Duodenal mucosa (tissue), 2 donors: Measurements from ENCODE around the gene MYLK.

Source experiments
- H3K27ac ChIP-seq: one replicate; pipeline ENCODE4 v1.7.0; 2013; ENCODE audit warnings: low read depth, low read length
- H3K27me3 ChIP-seq, 2 donors: one replicate each; pipeline ENCODE4 v1.7.0; 2013; ENCODE audit warnings: low read length in 2 of 2, control low read depth in 1 of 2; ENCODE audit not compliant: insufficient read depth in 2 of 2, control insufficient read depth in 1 of 2
- H3K36me3 ChIP-seq, 2 donors: one replicate each; pipeline ENCODE4 v1.7.0; 2013; ENCODE audit warnings: low read length in 2 of 2, control low read depth in 1 of 2; ENCODE audit not compliant: insufficient read depth in 2 of 2, control insufficient read depth in 1 of 2
- H3K4me1 ChIP-seq, 2 donors: one replicate each; pipeline ENCODE4 v1.7.0; 2013; ENCODE audit warnings: low read length in 2 of 2, control low read depth in 1 of 2; ENCODE audit not compliant: insufficient read depth in 2 of 2, control insufficient read depth in 1 of 2
- H3K4me3 ChIP-seq, 2 donors: one replicate each; pipeline ENCODE4 v1.7.0; 2013; ENCODE audit warnings: low read length in 2 of 2, low read depth in 1 of 2
- H3K9ac ChIP-seq, 2 donors: one replicate each; pipeline ENCODE4 v1.7.0; 2013; ENCODE audit warnings: low read length in 2 of 2, low read depth in 1 of 2
- H3K9me3 ChIP-seq, 2 donors: one replicate each; pipeline ENCODE4 v1.7.0; 2013; ENCODE audit warnings: low read length in 2 of 2, control low read depth in 1 of 2; ENCODE audit not compliant: control insufficient read depth in 1 of 2

Gene MYLK

GRCh38 chr3:123629747-123630047, 254.4 kb downstream of the MYLK start:
- H3K9me3 ChIP-seq: no peaks in the 10 kb centered on the region
- H3K27me3 ChIP-seq: no peaks in the 10 kb centered on the region
- no peaks in the 10 kb centered on the region for H3K36me3 ChIP-seq
- H3K4me1 ChIP-seq: no peaks in the 10 kb centered on the region
- H3K27ac ChIP-seq: no peak overlapping the region
- no peak overlapping the region for H3K4me3 ChIP-seq
- no peak overlapping the region for H3K9ac ChIP-seq

GRCh38 chr3:123628996-123629746, 255.0 kb downstream of the MYLK start:
- no peak overlapping the region for H3K27ac ChIP-seq
- H3K9me3 ChIP-seq: no peaks in the 10 kb centered on the region
- H3K4me1 ChIP-seq: no peaks in the 10 kb centered on the region
- H3K36me3 ChIP-seq: no peaks in the 10 kb centered on the region
- H3K4me3 ChIP-seq: no peak overlapping the region
- no peaks in the 10 kb centered on the region for H3K27me3 ChIP-seq
- H3K9ac ChIP-seq: no peak overlapping the region

DNA sequence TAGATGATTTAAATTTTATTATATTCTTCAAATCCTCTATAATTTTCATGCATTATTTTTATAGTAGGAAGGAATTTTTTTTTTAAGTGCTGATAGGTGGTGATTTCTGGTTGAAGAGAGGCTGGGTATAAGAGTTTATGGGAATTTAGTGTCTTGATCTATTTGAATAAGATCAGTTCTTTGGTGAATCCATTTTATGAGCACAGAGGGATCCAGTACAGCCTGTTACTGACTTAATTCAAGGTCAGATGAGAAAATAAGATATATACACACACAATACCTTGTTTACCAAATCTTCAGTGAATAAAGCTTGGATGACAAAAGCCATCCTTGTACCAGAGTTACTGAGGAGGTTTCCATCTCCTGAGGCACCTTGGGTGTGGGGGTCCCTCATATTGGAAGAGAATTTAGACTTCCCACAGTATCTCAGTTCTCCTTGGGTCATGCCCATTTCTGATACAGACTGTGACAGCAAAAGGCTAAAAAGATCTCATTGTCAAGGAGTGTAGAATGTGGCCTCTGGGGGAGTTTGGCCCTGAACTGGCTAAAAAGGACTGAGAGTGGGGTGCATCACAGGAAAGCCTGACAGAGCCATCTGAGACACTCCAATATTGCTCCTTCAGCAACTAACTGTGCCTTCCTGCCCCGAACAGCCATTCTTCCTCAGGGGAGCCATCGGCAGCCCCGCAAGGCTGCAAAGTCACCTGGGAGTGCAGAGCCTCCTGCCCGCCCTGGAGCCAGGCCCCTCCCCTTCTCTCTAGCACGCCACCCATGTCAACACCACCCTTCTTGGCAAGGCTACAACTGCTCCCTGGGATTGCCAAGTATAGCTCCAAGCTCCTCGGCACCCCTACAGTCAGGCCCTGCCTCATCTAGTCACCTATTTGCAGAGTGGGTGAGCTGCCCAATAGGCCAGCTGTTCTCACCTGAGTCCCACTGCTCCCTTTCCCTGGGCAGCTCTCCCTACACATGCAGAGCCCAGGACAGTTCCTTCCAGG, 256.2 kb downstream of the MYLK start:
- H3K4me1 ChIP-seq: no peaks in the 10 kb centered on the region
- H3K9ac ChIP-seq: no peak overlapping the region
- H3K27ac ChIP-seq: no peak overlapping the region
- H3K36me3 ChIP-seq: no peaks in the 10 kb centered on the region
- H3K27me3 ChIP-seq: no peaks in the 10 kb centered on the region
- no peaks in the 10 kb centered on the region for H3K9me3 ChIP-seq
- H3K4me3 ChIP-seq: no peak overlapping the region

DNA sequence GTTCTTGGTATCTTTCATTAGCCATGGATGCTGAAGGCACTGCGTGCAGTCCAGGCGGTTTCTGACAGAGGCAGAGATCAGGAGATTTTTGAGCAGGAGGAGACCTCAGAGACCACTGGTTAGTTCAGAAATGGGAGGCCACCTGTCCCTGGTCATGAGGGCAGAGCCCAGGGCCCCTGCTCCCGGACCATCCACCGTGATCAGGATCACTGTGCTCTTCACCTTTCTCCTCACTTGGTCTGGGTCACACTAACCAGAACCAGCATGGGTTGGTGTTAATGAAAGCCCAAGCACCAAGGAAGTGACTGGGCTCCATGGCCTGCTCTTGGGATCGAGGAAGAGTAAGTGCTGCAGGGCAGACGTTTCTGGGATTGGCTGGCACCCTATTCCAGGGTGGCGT, 257.3 kb downstream of the MYLK start:
- no peaks in the 10 kb centered on the region for H3K36me3 ChIP-seq

GRCh38 chr3:123624302-123624701, 259.8 kb downstream of the MYLK start:
- Histone ChIP-seq H3K27ac (no peak overlapping the region), H3K9me3 (no peaks in the 10 kb centered on the region), H3K4me3 (no peak overlapping the region)

More for the DNA sequence above, 257.3 kb downstream of the MYLK start:
- H3K27ac ChIP-seq: no peak overlapping the region
- no peak overlapping the region for H3K4me3 ChIP-seq
- peaks cover 0 to 1% of the 10 kb centered on the region in 2 donors for H3K4me1 ChIP-seq
- no peak overlapping the region for H3K9ac ChIP-seq
- H3K27me3 ChIP-seq: no peaks in the 10 kb centered on the region
- H3K9me3 ChIP-seq: no peaks in the 10 kb centered on the region

GRCh38 chr3:123623346-123623880, 260.7 kb downstream of the MYLK start:
- Histone ChIP-seq H3K36me3 (no peaks in the 10 kb centered on the region), H3K4me1 (peaks cover 0 to 7% of the 10 kb centered on the region in 2 donors), H3K4me3 (no peak overlapping the region), H3K27ac (no peak overlapping the region), H3K9me3 (no peaks in the 10 kb centered on the region), H3K9ac (no peak overlapping the region), H3K27me3 (no peaks in the 10 kb centered on the region)

More at GRCh38 chr3:123624302-123624701, 259.8 kb downstream of the MYLK start:
- Histone ChIP-seq H3K4me1 (peaks cover 0 to 5% of the 10 kb centered on the region in 2 donors), H3K9ac (no peak overlapping the region), H3K27me3 (no peaks in the 10 kb centered on the region), H3K36me3 (no peaks in the 10 kb centered on the region)

DNA sequence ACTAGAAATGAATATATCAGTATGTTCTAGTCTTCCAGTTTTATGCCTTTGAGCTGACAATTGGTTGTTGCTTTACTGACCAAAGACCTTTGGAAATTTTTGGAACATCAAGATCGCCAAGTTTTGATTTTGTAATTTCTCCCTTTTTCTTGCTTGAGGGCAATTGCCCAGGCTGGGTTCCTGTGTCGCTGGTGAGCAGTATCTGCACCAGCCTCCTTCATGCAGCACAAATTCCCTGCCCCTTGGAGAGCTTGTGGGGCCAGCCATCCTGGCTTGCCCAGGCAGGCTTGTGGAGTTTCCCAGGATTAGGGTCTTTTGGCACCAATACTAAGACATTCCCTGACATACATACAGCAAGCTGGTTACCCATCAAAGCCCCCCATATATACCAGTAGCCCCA, 261.4 kb downstream of the MYLK start:
- Histone ChIP-seq H3K4me1 (peaks cover 0 to 13% of the 10 kb centered on the region in 2 donors), H3K27me3 (no peaks in the 10 kb centered on the region), H3K9ac (no peak overlapping the region), H3K36me3 (peaks cover 0 to 5% of the 10 kb centered on the region in 2 donors), H3K27ac (no peak overlapping the region), H3K9me3 (no peaks in the 10 kb centered on the region), H3K4me3 (no peak overlapping the region)

- Histone ChIP-seq H3K36me3 (peaks cover 0 to 7% of the 10 kb centered on the region in 2 donors), H3K27me3 (no peaks in the 10 kb centered on the region), H3K9ac (no peak overlapping the region), H3K4me1 (peaks cover 0 to 16% of the 10 kb centered on the region in 2 donors), H3K27ac (no peak overlapping the region), H3K4me3 (no peak overlapping the region), H3K9me3 (no peaks in the 10 kb centered on the region)
Observed at GRCh38 chr3:123621850-123622189, 262.3 kb downstream of the MYLK start.

DNA sequence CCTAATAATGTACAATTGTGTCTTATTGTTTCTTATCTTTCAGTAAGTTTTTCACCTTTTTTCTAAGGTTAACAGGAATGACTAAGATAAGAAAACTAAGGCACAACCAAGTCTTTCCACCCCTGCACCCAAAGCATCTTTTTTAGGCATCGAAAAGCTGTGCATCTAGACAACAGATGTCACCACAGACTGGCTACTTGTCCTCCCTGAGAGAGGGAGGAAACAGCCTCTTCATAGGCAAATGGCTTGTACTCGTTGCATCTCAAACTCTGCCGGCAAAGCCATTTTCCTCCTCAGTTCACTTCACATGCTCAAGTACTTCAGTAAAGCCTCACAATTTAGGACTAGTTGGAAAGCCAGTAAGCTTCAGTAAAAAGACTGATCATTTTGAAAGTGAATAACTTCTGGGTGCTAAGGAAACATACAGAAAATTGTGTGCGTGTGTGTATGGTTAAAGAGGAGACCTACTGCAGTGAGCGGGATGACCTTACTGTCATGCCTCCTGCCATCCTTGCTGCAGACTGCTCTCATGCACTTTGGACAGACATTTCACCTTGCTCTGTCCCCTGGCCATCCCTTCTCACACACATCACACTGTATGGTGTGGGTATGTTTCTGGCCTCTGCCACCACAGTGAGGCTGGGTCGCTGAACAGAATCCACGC, 262.8 kb downstream of the MYLK start:
- Histone ChIP-seq H3K36me3 (peaks cover 0 to 7% of the 10 kb centered on the region in 2 donors), H3K9ac (no peak overlapping the region), H3K4me1 (peaks cover 0 to 16% of the 10 kb centered on the region in 2 donors), H3K27me3 (no peaks in the 10 kb centered on the region), H3K4me3 (no peak overlapping the region), H3K27ac (no peak overlapping the region), H3K9me3 (no peaks in the 10 kb centered on the region)
